HG03045 (cell line): ENCODE data around the gene MAD1L1.
"Not testable (repeated sequence)": the region's sequence is repeated elsewhere in the genome, so short reads cannot be mapped to it uniquely, and the experiment has no call there.

ENCODE experiments used
- ATAC-seq: cut with Tn5 transposase; IDR thresholded peaks from one replicate; pipeline ENCODE4 v1.9.1; 2021; ENCODE audit warnings: mild to moderate bottlenecking, moderate library complexity; ENCODE audit not compliant: unreplicated experiment

The MAD1L1 gene

DNA sequence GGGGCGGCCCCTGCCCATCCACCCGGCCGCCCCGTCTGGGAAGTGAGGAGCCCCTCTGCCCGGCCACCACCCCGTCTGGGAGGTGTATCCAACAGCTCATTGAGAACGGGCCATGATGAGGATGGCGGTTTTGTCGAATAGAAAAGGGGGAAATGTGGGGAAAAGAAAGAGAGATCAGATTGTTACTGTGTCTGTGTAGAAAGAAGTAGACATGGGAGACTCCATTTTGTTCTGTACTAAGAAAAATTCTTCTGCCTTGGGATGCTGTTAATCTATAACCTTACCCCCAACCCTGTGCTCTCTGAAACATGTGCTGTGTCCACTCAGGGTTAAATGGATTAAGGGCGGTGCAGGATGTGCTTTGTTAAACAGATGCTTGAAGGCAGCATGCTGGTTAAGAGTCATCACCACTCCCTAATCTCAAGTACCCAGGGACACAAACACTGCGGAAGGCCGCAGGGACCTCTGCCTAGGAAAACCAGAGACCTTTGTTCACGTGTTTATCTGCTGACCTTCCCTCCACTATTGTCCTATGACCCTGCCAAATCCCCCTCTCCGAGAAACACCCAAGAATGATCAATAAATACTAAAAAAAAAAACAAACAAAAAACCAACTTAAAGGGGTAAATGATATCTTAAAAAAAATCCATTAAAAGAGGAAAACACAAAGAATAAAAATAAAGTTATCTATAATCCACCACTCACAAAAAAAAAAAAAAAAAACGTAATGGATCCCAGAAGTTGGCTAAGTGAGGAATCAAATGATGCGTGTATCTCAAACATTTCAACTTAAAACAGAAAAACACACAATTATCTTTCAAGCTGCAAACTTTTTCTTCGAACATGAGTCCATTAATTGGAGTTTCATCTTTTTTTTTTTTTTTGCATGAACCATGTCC lies 70.5 kb downstream of the MAD1L1 start:
- not testable (repeated sequence) for ATAC-seq

DNA sequence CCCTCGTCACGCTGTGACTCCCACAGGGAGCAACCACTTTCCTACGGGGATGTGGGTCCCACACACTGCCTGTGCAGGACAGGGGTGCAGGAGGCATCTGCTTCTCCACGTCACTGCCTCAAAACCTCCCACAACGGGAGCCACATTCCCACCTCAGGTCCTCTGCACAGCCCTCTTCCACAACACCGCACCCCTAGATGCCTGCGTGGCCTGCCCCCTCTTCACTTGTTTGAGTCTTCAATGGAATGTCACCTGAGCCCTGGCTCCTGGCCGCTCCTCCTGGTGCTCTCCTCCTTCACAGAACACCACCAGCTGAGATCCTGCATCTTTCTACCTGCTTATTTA lies 73.6 kb downstream of the MAD1L1 start:
- ATAC-seq: no peak

DNA sequence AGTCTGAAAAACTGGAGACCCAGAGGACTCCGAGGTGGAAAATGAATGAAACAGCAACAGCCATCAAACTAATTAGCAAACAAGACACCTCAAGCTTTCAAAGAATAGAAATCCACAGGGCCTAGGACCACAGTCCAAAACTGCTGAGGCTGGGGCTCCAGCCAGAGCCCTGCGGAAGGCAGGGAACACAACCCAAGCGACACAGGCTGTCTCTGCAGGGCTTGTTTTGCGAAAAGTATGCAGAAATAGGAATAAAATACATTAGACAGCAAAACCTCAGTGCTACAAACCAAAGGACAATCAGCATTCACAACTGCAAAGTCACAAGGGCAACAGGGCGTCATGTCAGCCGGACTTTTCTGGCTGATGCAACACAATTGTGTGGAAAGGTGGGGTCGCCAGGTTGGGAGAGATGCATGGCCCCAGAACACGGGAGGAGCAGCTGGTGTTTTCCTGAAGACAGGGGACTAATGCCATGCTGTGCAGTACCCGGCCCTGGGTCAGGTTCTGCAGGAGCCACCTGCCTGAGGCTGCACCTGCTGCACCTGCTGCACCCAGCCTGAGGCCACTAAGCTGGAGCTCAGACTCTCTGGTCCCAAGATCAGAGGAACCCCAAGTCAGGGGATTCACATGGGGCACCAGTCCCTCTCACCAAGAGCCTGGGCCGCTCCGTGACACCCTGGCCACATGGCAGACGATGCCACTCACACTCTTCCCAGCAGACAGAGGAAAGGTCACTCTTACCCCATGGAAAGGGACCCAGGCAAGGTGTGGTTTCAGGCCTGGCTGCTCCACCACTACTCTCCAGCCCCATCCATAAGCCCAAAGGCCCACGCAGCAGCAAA lies 74.2 kb downstream of the MAD1L1 start:
- no peak for ATAC-seq

DNA sequence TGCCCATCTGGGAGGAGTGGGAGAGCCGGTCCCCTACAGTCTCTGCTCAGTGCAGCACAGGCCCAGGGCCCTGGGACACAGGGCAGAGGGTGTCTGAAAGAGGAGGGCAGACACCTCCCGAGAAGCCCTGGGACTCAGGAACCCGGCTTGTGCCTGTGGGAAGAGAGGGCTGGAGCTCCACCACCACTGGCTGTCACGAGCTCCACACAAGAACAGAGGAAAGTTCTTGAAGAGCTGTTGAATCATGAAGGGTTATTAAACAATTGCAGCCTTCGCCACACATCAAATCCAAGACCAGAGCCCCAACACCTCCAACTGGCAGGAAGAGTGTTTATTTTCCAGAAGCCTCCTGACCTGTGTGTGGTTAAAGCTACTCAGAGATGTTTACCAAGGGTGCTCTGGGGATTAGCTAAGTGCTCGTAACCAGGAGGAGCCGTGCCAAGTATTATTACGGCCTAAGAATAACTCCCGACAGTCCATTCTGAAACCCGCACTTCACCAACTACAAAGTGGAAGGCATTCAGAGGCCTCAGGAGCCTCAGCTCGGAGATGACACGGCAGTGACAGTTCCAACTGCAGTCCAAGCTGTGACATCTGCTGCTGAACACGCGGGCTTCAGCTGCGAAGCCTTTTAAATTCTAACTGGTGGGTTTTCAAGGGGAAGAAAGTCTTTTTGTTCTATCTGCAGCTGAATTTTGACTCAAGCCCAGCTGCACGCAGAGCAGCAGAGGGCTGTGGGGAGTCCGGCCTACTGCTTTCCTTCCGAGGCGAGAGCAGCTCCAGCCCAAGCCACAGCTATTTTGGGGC lies 75.1 kb downstream of the MAD1L1 start:
- no peak for ATAC-seq

DNA sequence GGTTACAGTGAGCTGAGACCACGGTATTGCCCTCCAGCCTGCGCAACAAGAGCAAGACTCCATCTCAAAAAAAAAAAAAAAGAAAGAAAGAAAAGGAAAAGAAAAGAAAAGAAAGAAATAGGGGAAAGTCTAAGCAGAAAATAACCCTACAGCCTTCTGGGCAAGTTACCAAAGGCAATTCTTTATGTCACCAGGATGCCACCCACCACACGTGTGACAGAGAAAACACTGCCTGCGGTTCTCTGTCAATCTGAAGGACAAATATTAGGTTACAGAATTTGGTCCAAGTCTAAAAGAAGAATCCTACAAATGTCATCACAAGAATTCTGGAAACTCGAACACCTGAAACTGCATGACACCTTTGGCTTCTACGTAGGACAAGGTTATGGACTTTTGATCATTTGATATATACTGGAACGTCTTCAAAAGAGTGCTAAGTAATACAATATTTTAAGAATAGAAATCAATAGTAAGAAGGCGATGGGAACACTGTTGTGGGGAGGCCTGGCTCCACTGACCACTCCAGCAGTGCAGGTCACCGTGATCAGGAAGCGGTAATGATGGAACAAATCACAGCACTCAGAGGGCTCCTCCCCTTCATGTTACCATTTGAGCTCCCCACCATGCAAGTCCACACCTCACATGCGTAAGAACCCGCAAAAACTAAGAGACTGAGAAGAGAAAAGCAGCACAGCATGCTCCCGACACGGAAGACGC lies 75.8 kb downstream of the MAD1L1 start:
- no peak for ATAC-seq

DNA sequence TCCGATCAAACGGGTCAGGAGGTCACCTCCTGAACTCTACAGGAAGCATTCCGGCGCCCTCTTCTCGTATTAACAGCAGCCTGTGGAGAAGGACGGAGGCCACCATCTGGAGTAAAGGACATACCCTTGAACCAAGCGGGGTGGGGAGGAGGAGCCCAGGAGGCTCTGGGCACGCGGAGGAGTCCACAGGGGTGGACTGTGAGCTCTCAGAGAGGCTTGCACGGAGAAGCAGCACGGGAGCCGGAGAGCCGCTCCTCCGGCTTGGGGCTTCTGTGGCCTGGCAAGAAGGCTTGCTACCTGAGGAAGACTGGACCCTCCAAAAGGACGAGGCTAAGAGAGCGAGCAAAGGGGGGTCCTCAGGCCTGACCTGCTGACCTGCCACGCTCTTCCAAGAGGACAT lies 77.9 kb downstream of the MAD1L1 start:
- no peak for ATAC-seq

DNA sequence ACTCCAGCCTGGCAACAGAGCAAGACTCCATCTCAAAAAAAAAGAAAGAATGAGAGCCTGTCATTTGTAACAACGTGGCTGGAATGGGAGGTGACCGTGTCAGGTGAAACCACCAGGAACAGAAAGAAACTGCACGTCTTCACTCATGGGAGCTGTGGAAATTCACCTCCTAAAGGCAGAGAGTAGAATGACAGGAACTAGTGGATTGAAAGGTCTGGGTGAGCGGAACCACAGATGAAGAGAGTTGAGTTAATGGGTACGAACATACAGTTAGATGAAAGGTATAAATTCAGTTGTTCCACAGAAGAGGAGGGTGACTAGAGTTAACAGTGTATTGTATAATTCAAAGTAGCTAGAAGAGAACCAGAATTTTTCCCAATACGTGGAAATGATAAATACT lies 78.6 kb downstream of the MAD1L1 start:
- no peak for ATAC-seq

DNA sequence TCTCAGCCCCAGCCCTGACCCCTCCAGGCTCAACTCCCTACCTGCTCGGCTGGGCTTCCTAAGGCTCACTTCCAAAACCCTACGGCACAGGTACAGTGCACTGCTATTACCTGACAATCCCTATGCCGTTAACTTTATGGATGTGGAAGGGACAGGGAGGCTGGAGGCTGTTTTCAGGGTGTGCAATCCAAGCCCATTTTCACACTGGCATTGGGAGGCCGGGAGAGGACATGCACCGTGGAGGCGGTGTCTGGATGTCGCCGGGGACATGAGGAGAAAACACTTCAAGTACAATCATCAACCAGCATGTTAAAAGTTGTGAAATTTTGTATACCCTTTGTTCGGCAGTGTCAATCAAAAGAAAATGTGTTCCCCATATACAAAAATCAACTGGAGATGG lies 80.1 kb downstream of the MAD1L1 start:
- no peak for ATAC-seq

DNA sequence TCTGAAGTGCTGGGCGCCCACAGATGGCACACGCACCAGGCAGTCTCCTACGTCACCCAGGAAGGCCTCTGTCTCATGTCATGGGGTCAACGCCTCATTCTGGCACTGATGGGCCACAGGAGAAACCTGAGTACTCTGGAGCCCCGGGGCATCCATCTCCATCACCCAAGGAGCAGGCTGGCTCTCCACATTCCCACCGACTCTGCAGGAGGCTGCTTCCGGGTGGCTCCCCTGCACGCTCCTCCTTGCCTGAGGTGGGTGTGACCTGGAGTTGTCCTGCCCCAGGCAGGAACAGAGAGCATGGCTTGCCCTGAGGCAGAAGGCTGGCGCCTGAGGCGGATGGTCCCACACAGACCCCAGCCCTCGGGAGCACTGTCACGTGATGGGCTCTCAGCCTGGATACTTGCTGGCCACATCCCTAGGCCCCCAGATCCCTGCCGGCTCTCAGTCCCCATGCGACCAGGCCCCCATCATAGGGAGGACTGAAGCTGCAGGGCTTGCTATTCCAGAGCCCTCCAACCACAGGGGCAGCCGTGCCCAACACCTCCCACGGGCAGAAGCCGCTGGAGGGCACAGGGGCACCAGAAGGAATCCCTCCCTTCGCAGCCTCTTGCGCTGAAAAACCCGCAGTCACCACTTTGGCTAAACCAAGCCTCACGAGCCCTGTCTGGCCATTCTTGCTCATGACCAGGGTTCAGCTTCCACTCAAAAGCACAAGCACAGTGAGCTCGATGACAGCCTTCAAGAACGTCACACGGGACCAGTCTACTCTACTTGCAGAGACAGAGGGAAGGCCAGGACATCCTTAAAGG lies 80.7 kb downstream of the MAD1L1 start:
- no peak for ATAC-seq

DNA sequence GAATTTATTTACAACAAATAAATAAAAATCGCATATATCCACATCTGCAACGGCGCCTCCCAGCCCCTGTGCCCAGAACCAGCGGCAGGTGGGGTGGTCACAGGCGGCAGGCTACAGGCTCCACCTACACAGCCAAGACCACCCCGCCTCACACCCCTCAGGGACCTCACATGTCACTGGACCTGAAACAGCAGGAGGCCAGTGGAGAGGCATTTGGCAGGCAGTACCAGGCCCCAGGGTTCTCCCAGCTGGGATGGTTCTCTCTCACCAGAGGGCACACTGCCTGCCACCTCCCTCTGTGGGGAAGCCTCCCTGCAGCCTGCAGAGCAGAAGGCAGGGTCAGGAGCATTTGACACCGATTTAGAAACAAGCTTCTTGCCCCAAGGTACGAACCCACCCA lies 81.5 kb downstream of the MAD1L1 start:
- ATAC-seq: no peak

DNA sequence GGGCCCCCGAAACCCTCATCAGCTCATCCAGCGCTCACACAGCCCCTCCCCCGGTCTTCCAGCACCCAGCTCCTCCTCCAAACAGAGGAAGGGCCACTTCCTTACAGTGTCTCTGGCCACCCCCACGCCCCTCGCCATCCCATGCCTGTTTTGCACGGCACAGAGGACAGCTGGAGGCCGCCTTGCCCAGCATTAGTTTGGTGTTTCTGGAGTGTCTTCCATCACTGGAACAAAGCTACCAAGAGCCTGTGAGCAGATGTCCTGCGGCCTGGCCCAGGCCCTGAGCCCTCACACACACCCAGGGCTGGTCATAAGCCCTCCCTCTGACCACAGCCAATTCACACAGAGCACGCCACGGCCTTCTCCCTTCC lies 82.3 kb downstream of the MAD1L1 start:
- ATAC-seq: no peak

DNA sequence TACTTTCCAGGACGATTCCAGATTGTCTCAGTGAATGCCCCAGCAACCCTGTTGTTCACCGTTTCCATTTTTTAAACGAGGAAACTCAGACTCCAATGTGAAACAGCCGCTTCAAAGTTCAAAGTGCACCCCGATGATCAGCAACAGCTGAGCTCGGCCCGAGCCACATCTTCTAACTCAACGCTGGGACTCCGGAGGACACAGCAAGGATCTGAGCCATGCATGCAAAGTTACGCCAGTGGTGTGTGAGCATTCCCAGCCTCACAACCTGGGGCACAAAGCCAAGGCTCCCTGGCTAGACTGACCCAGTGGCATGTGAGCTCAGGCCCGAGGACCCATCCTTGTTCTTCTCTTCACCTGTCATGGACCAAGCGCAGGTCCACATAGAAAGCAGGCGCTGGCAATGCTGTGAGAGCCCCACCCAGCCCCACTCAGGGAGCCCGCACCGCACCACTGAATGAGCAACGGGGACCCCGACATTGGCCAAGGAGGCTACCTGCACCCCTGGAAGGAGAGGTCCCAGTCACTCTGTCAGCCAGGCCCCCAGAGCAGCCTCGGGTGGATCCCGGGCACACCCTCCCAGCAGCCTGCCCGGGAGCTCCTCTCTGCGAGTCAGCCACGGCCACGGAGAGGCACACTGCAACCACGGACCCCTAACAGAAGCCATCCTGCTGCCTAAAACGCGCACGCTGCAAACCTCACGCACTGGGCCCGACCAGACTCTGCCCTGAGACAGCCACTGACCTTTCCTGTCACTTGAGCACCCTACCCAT lies 82.9 kb downstream of the MAD1L1 start:
- ATAC-seq: no peak

DNA sequence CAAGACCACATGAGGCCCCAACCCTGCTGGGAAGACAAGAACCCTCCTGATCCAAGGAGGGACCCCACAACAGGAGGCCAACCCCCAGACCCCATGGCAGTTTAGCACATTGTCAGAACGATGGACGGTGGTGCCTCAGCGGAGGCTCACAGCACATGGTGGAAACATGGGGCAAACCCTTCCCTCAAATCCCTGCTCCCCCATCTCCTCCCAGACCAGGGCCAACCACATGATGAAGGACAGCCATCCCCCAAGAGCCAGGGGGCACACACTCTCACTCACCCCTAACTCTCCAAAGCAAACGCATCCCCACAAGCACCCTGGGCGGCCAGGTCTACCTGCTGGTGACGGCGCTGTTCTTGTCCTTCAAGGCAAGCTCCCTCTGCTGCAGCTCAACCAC lies 83.9 kb downstream of the MAD1L1 start:
- no peak for ATAC-seq

DNA sequence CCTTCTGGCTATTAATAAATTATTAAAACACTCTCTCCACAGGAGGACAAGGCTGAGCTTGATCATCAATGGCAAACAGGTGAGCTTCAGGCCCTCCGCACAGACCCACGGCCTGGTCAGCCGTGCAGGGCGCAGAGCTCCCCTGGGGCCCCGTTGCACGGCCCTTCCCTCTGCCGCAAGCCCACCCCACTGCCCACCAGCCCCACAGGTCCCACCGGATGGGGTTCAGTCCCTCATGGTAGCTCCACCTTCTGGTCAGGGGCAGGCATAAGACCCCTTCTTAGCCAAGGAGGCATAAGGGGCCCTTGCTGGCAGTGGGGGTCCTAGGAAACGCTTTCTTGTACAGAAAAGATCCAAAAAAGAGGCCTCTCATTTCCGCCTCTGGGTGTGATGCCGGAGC lies 84.6 kb downstream of the MAD1L1 start:
- ATAC-seq: no peak

DNA sequence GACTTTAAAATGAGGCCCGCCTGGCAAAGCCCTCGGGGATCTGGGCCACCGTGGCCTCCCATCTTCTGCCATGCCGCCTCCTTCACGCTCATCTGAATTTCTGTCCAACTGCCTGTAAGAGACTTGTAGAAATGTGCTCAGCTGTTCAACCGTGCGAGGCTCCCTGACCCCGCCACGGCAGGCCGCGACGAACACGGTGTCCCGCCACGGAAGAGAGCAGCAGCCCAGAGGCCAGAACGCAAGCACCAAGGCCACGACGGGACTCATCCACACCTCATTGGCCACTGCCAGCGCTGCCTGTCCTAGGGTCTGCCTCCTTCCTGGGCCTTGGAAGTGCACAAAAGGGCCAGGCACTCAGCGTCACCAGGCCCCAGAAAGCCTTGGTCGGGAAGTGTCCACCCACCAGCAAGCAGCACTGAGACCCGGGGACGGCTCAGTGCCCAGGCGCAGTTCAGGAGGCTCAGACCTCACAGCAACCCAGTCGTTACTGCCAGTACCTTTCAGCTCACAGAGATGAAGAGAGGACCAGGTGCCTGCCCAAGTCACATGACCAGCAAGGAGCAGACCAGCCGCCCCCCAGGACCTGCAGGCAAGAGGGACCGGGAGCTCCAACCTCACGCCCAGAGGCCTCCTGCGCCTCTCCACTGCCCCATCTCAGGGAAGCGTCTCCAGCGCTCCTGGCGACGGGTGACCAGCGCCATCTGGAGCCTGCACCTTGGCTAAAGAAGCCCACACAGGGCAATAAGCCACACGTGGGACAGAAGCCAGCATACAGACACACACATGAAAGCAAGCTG lies 85.9 kb downstream of the MAD1L1 start:
- no peak for ATAC-seq

DNA sequence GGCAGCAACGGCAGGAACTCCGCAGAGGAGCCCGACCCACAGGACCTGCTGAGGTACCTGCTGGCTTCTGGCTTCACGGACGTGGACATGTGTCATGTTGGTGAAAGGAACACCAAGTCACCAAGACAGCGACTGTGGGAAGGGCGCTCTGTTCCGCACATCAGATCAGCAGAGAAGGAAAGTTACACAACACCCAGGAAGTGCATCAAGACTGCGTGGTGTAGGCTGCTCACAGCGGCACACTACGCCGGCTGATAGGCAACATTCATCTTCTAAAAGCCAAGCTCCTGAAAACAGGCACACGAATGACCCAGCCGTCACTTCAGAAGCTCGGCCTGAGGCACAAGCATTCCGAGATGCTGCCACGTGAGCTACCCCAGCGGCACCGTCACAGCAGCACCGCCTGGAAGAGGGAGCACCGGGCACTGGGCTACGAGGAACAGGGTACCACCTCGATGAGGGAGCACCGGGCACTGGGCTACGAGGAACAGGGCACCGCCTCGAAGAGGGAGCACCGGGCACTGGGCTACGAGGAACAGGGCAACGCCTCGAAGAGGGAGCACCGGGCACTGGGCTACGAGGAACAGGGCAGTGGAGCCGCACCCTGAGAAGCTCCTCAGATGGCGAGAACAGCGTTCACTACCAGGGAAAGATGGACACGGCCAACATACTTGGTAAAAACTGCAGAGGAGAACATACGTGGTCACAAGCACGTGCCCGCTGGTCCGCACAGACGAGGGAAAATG lies 86.7 kb downstream of the MAD1L1 start:
- no peak for ATAC-seq

DNA sequence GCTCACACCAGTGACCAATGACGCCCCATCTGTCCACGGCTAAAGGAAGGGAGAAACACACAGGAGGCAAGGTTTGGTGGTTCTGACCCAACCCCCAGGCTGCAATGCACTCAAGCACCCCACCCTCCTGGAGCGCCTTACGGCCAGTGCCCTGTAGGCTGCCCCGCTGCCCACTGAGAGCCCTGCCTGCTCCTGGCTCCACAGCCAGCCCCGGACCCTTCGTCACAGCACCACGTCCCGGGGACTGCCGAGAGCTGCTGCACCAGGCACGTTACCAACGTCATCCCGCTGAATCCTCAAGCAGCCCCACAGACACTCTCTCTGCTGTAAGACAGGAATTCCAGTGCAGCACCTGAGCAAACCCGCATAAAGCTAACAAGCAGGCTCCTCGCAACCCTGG lies 87.8 kb downstream of the MAD1L1 start:
- no peak for ATAC-seq
